Measurements from ENCODE around the gene EXOSC10. TPM values are rescaled to one million over a fixed set of nuclear protein-coding genes. Genes with fewer than 3 reads are reported as not detected.
"Not testable (repeated sequence)": the region's sequence is repeated elsewhere in the genome, so short reads cannot be mapped to it uniquely, and the experiment has no call there.

EXOSC10 gene
- total RNA-seq, 1 donor from 2014 or later: 49.1 TPM

DNA sequence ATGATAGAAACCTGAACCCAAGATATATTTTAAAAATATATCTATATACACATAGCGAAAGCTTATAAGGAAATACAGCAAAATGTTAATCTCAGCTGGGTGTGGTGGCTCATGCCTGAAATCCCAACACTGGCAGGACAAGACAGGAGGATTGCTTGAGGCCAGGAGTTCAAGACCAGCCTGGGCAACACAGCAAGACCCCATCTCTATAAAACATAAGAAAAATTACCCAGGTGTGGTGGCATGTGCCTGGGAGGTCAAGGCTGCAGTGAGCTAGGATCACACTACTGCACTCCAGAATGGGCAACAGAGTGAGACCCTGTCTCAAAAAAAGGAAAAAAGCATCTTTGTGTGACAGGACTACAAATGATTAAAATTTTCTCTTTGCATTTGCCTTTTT is 33.9 kb downstream of the EXOSC10 start:
- DNase-seq (ENCODE audit: low spot score): no peak
- H3K27ac Mint-ChIP-seq (ENCODE audit: unreplicated experiment): no peak overlapping the region
- TF ChIP-seq, protein P1, sequence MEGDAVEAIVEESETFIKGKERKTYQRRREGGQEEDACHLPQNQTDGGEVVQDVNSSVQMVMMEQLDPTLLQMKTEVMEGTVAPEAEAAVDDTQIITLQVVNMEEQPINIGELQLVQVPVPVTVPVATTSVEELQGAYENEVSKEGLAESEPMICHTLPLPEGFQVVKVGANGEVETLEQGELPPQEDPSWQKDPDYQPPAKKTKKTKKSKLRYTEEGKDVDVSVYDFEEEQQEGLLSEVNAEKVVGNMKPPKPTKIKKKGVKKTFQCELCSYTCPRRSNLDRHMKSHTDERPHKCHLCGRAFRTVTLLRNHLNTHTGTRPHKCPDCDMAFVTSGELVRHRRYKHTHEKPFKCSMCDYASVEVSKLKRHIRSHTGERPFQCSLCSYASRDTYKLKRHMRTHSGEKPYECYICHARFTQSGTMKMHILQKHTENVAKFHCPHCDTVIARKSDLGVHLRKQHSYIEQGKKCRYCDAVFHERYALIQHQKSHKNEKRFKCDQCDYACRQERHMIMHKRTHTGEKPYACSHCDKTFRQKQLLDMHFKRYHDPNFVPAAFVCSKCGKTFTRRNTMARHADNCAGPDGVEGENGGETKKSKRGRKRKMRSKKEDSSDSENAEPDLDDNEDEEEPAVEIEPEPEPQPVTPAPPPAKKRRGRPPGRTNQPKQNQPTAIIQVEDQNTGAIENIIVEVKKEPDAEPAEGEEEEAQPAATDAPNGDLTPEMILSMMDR (IDR thresholded peaks at IDR 0.05): no peak
- no peaks in the 10 kb centered on the region for H3K27me3 Mint-ChIP-seq (ENCODE audit: low read depth)
- H3K36me3 Mint-ChIP-seq (ENCODE audit: low read depth): peaks cover 36% of the 10 kb centered on the region
- H3K4me1 Mint-ChIP-seq (ENCODE audit: low read depth): peaks cover 10% of the 10 kb centered on the region
- no peaks in the 10 kb centered on the region for H3K9me3 Mint-ChIP-seq (ENCODE audit: low read depth)
- H3K4me3 Mint-ChIP-seq (ENCODE audit: unreplicated experiment): no peak overlapping the region

DNA sequence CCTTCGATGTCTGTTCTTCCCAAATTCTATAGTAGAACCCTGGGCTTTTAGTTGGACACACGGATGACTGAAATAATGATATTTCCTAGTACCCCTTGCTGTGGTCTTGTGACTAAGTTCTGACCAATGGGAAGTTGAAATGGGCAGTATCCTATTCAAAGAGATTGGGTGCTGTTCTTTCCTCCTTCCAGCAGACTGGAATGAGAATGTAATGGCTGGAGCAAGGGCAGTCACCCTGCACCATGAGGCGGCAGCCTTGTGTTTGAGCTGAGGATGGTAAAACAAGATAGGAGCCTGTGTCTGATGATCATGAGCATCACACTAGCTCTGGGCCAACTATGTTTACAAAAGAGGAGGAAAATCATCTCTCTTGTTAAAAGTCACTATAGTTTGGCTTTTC is 34.7 kb downstream of the EXOSC10 start:
- Mint-ChIP-seq H3K4me1 (ENCODE audit: low read depth) (peaks cover 15% of the 10 kb centered on the region), H3K9me3 (ENCODE audit: low read depth) (no peaks in the 10 kb centered on the region), H3K27me3 (ENCODE audit: low read depth) (no peaks in the 10 kb centered on the region), H3K36me3 (ENCODE audit: low read depth) (peaks cover 31% of the 10 kb centered on the region), H3K27ac (ENCODE audit: unreplicated experiment) (no peak overlapping the region), H3K4me3 (ENCODE audit: unreplicated experiment) (no peak overlapping the region)
- no peak for DNase-seq (ENCODE audit: low spot score)
- TF ChIP-seq, protein P1 (IDR thresholded peaks at IDR 0.05): no peak

DNA sequence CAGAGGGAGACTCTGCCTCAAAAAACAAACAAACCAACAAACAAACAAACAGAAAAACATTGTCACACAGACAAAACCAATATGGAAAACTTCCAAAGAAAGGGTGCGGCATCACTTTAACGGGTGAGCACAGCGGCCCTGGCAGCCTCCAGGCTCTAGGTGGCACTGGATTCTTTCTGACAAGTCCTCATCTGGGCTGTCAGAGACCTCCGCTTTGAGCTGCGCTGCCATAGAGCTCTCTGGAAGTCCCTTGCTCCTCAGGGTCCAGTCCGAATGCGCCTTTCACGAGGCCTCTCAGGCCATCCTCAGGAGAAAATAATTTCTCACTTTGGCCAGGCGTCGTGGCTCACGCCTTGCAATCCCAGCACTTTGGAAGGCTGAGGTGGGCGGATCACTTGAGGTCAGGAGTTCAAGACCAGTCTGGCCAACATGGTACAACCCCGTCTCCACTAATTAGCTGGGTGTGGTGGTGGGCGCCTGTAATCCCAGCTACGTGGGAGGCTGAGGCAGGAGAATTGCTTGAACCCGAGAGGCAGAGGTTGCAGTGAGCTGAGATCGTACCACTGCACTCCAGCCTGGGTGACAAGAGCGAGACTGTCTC is 35.6 kb downstream of the EXOSC10 start:
- not testable (repeated sequence) for H3K27me3 Mint-ChIP-seq (ENCODE audit: low read depth); H3K27ac Mint-ChIP-seq (ENCODE audit: unreplicated experiment); DNase-seq (ENCODE audit: low spot score); H3K9me3 Mint-ChIP-seq (ENCODE audit: low read depth); H3K4me3 Mint-ChIP-seq (ENCODE audit: unreplicated experiment)
- Mint-ChIP-seq H3K36me3 (ENCODE audit: low read depth) (peaks cover 29% of the 10 kb centered on the region), H3K4me1 (ENCODE audit: low read depth) (peaks cover 16% of the 10 kb centered on the region)
- TF ChIP-seq, protein P1 (IDR thresholded peaks at IDR 0.05): peak; percentile 33

DNA sequence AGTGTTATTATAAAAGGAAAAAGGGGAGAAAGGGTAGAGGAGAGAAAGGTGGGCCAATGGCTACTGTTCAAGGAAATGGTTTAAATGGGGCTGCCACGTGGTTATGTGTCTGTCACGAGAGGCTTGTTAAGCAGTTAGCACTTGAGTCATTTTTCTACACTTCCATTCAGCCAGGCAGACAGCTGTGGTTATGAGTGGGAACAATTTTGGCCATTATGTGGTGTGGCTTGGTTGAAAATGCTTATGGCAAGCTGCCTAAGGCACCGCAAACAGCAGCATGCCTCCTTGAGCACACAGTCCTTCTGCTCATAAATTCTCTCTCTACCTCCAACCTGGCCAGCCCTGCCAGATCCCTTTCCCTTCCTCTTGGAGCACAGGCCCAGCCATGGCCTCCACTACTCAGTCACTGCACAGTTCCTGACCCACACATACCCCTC is 36.7 kb downstream of the EXOSC10 start:
- H3K4me1 Mint-ChIP-seq (ENCODE audit: low read depth): peaks cover 25% of the 10 kb centered on the region
- no peak overlapping the region for H3K4me3 Mint-ChIP-seq (ENCODE audit: unreplicated experiment)
- no peaks in the 10 kb centered on the region for H3K9me3 Mint-ChIP-seq (ENCODE audit: low read depth)
- DNase-seq (ENCODE audit: low spot score): no peak
- peaks cover 24% of the 10 kb centered on the region for H3K36me3 Mint-ChIP-seq (ENCODE audit: low read depth)
- peak overlapping the region; percentile 67 for H3K27ac Mint-ChIP-seq (ENCODE audit: unreplicated experiment)
- TF ChIP-seq, protein P1 (IDR thresholded peaks at IDR 0.05): no peak
- H3K27me3 Mint-ChIP-seq (ENCODE audit: low read depth): no peaks in the 10 kb centered on the region

DNA sequence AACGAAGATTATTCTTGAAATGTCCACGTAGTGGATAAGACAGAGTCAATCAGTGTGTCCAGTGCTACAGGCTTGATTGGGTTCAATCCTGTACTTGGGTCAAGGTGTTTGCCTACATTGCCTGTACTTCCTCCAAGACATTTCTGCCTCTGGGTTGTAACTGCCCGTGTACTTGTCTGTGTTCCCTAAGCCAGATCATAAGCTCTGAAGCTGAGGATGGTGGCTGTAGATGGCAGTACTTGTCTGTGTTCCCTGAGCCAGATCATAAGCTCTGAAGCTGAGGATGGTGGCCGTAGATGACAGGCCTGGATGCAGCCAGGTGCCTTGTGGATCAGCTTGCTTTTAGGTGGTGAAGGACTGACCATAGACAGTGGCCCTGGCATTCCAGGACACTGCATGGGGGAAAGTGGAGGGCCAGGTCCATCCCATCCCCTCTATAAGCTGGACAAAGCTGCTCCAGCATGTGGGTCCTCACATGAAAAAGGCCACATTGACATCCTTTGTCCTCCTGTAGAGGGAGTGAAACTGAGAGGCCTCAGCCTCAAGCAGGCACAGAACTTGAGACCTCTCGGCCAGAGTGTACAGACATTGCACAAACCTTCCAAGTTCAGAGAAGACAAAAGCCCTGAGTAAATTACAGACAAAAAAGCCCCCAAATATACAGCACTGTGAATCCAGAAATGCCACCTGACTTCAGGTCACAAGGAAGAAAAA is 37.9 kb downstream of the EXOSC10 start:
- no peak for DNase-seq (ENCODE audit: low spot score)
- no peaks in the 10 kb centered on the region for H3K27me3 Mint-ChIP-seq (ENCODE audit: low read depth)
- peaks cover 25% of the 10 kb centered on the region for H3K4me1 Mint-ChIP-seq (ENCODE audit: low read depth)
- no peak overlapping the region for H3K4me3 Mint-ChIP-seq (ENCODE audit: unreplicated experiment)
- H3K27ac Mint-ChIP-seq (ENCODE audit: unreplicated experiment): peak overlapping the region; percentile 13
- TF ChIP-seq, protein P1 (IDR thresholded peaks at IDR 0.05): no peak
- H3K36me3 Mint-ChIP-seq (ENCODE audit: low read depth): peaks cover 26% of the 10 kb centered on the region
- no peaks in the 10 kb centered on the region for H3K9me3 Mint-ChIP-seq (ENCODE audit: low read depth)
